IPS-15b (cell line): Measurements from ENCODE around the gene C14orf132.

Experiments
- H3K27me3 ChIP-seq: one replicate; pipeline ENCODE4 v1.6.1; 2013; ENCODE audit warnings: low read length; ENCODE audit not compliant: control insufficient read depth, insufficient read depth
- H3K36me3 ChIP-seq: one replicate; pipeline ENCODE4 v1.6.1; 2013; ENCODE audit warnings: low read length; ENCODE audit not compliant: control insufficient read depth, insufficient read depth
- H3K4me1 ChIP-seq: one replicate; pipeline ENCODE4 v1.6.1; 2013; ENCODE audit warnings: mild to moderate bottlenecking, low read length; ENCODE audit not compliant: control insufficient read depth, insufficient read depth
- H3K4me3 ChIP-seq: one replicate; pipeline ENCODE4 v1.5.1; 2013; ENCODE audit warnings: low read depth, low read length
- H3K9ac ChIP-seq: one replicate; pipeline ENCODE4 v1.6.1; 2013; ENCODE audit warnings: low read depth, mild to moderate bottlenecking, low read length
- H3K9me3 ChIP-seq: one replicate; pipeline ENCODE4 v1.6.1; 2013; ENCODE audit warnings: mild to moderate bottlenecking, low read length; ENCODE audit not compliant: control insufficient read depth, insufficient read depth

Gene C14orf132

DNA sequence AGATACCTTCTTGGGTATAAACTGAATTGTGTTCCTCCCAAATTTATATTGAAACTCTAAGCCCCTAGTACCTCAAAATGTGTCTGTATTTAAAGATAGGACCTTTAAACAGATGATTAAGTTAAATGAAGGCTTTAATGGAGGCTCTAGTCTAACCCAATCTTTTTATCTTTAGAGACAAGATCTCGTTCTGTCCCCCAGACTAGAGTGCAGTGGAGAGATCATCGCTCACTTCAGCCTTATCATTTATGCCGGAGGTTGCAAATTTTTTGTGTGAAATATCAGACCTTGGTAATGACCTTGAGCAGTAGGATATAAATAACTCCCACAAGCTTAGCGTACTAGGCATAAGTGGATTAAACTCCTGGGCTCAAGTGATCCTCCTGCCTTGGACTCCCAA is 81.8 kb downstream of the C14orf132 start:
- Histone ChIP-seq H3K4me1 (no peaks in the 10 kb centered on the region), H3K9ac (no peak overlapping the region)

DNA sequence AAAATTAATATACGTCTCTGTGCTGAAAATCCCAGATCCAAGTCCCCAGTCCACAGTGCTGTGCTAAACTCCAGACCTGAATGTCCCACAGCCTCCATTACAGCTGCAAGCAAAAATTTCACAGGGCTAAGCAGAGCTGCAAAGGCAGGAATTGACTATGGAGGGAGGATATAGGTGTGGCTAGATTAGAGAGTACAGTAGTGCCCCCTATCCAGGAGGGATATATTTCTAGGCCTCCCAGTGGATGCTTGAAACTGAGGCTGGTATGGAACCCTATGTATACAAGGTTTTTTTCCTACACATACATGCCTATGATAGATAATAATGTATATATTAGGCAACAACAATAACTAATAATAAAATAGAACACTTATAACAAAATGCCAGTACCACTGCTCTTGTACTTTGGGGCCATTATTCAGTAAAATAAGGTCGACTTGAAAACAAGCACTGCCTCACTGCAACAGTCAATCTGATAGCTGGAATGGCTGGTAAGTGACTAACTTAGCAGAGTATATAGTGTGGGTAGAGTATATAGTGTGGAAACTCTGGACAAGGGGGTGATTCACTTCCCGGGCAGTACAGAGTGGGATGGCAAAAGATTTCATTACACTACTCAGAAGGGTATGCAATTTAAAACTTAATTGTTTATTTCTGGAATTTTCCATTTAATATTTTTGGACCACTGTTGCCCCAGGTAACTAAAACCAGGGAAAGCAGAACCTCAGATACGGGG is 82.7 kb downstream of the C14orf132 start:
- H3K9ac ChIP-seq, result no peak overlapping the region
- H3K4me1 ChIP-seq, result no peaks in the 10 kb centered on the region

More for the DNA sequence above, 81.8 kb downstream of the C14orf132 start:
- Histone ChIP-seq H3K36me3 (no peaks in the 10 kb centered on the region), H3K9me3 (no peaks in the 10 kb centered on the region), H3K4me3 (no peak overlapping the region), H3K27me3 (no peaks in the 10 kb centered on the region)

DNA sequence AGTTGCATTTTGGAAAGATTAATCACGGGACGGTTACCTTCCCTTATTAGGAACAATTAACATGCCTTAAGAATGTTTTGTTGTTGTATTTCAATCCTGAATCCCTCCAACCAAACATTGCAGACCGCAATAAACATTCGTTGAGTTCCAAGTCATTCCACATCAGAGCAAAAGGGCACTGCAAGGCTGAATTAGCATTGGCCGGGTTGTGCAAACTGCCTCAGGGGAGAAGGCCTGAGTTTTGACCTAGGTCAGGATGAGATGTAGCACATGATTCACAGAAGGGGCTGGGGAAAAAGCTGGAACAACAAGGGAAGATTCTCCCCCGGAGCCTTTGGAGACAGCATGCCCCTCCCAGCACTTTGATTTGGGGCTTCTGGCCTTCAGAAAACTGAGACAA is 83.3 kb downstream of the C14orf132 start:
- Histone ChIP-seq H3K9me3 (no peaks in the 10 kb centered on the region), H3K4me1 (no peaks in the 10 kb centered on the region), H3K9ac (no peak overlapping the region), H3K27me3 (no peaks in the 10 kb centered on the region), H3K4me3 (no peak overlapping the region), H3K36me3 (no peaks in the 10 kb centered on the region)

More for the DNA sequence above, 82.7 kb downstream of the C14orf132 start:
- Histone ChIP-seq H3K36me3 (no peaks in the 10 kb centered on the region), H3K9me3 (no peaks in the 10 kb centered on the region), H3K27me3 (no peaks in the 10 kb centered on the region), H3K4me3 (no peak overlapping the region)

DNA sequence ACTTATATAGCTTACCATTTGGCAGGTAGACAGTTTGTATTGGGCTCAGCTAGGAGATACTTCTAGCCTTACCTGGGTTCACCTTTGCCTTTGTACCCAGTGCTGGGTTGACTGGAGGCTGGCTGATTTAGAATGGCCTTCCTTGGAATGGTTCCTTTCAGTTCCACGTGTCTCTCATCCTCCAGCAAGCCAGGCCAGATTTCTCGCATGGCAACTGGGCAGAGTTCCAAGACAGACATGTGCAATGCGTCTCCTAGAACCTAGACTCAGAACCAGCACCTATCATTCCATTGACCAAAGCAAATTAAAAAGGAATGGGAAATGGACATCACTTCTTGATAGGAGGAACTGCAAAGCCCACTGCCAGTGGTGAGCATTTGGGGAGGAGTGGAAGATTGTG is 86.4 kb downstream of the C14orf132 start:
- Histone ChIP-seq H3K9ac (no peak overlapping the region), H3K9me3 (no peaks in the 10 kb centered on the region), H3K36me3 (no peaks in the 10 kb centered on the region), H3K4me1 (no peaks in the 10 kb centered on the region), H3K27me3 (peaks cover 19% of the 10 kb centered on the region), H3K4me3 (no peak overlapping the region)

DNA sequence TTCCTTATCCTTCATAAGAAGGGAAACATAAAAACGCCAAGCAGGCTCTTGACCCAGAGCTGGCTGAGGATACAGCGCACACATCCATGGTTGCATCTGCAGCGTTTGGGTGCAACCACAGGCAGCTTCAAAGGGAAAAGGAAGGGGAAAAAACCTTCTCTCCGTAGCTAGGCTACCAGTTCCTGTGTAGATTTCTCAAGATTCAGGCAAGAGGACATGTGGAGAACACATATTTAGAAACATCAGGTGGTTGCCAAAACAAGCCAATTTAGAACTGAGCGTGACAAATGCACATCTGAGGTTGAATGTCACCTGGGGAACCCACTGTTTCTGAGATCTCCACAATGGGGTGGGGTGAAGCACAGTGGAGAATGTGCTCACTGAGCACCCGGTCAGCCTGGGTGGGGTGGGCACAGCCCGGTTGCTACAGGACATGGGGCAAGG is 87.2 kb downstream of the C14orf132 start:
- Histone ChIP-seq H3K9me3 (no peaks in the 10 kb centered on the region), H3K4me3 (no peak overlapping the region), H3K36me3 (no peaks in the 10 kb centered on the region), H3K9ac (no peak overlapping the region), H3K27me3 (peaks cover 19% of the 10 kb centered on the region), H3K4me1 (no peaks in the 10 kb centered on the region)

DNA sequence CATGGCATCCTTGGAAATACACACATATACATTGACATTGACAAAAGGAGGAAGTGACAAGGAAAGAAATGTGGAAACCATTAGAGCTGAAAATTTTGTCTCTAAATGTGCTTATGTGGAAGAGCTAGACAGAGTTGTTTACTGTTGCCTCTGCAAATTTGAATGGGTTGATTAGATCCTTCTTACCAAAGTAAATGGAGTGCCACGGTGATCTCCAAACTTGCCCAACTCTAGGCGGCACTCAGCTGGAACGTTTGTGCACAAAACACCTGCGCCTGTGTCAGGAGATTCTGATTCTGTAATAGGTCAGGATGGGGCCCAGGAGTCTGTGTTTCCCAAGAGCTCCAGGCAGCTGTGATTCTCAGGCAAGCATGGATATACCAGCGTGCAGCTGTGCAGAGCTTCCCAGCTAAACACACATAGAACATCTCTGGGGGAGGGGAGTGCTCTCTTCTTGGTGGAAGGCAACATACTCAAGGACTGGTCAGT is 87.7 kb downstream of the C14orf132 start:
- H3K9me3 ChIP-seq, result no peaks in the 10 kb centered on the region
- peaks cover 22% of the 10 kb centered on the region for H3K27me3 ChIP-seq
- H3K36me3 ChIP-seq, result no peaks in the 10 kb centered on the region
- H3K9ac ChIP-seq, result no peak overlapping the region
- H3K4me1 ChIP-seq, result no peaks in the 10 kb centered on the region
- H3K4me3 ChIP-seq, result no peak overlapping the region

DNA sequence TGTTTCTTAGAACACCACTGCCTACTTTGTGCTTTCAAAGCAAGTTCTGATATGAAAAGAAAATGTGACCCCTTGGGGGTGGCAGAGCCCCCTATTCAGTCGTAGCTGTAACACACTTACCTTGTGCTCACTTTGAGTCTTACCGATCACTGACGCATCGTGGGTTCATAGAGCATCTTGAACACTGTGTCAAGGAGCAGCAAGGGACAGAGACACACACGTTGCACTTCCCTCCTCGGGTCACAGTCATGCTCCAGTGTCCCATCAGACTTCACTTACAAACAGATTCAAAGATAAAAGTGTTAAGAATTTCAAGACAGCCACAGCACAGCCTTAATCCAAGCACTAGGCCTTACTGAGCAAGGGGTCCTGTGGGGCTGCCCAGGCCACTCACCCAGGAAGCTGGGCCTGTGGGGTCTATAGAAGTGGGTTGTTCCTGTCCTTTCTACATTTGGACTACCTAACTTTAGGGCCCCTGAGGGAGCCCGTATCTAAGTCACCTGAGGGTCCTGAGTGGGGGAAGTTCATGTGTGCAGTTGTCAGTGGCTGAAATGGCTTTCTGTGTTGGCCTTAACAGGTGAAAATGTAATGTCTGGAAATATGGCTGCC is 90.1 kb downstream of the C14orf132 start:
- H3K4me3 ChIP-seq, result no peak overlapping the region
- H3K4me1 ChIP-seq, result no peaks in the 10 kb centered on the region
- H3K9me3 ChIP-seq, result no peaks in the 10 kb centered on the region
- H3K9ac ChIP-seq, result no peak overlapping the region
- peaks cover 29% of the 10 kb centered on the region for H3K27me3 ChIP-seq
- no peaks in the 10 kb centered on the region for H3K36me3 ChIP-seq

DNA sequence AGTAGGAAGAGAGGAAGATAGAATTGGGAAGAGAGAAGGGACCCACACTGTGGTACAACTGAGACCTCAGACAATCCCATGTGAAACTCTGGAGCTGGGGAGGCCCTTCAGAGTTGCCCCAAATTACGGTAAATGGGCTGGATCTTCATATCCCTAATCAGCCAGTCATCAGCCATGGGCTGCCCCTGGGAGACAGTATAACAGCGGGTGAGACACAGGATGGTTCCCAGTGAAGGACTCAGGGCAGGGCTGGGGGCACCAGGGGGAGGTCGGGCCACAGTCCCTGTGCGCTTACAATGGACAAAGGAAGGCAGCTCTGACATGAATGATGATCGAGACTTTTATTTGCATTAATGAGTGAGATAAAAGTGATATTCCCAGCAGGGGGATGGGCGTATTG is 91.2 kb downstream of the C14orf132 start:
- H3K9me3 ChIP-seq, result no peaks in the 10 kb centered on the region
- H3K4me3 ChIP-seq, result no peak overlapping the region
- peaks cover 29% of the 10 kb centered on the region for H3K27me3 ChIP-seq
- H3K4me1 ChIP-seq, result no peaks in the 10 kb centered on the region
- H3K9ac ChIP-seq, result no peak overlapping the region
- H3K36me3 ChIP-seq, result no peaks in the 10 kb centered on the region

DNA sequence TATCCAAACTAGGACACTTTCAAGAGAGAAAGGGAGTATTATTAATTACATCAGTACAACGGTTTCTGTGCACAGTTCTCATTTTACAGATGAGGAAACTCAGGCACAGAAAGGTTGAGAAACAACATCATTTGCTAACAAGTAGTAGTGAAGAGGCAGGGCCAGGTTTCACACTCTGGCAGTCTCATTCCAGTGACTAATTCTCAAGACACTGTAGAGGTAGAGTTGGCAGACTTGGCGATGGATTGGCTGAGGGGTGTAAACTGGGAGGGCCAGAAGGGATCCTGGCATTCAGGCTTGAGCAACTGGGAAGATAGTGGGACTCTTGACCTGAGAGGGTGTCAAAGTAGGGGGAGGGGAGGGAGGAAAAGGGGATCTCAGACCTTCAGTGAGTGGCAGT is 91.7 kb downstream of the C14orf132 start:
- Histone ChIP-seq H3K27me3 (peaks cover 29% of the 10 kb centered on the region), H3K4me3 (no peak overlapping the region), H3K4me1 (no peaks in the 10 kb centered on the region), H3K9ac (no peak overlapping the region), H3K9me3 (no peaks in the 10 kb centered on the region), H3K36me3 (no peaks in the 10 kb centered on the region)

DNA sequence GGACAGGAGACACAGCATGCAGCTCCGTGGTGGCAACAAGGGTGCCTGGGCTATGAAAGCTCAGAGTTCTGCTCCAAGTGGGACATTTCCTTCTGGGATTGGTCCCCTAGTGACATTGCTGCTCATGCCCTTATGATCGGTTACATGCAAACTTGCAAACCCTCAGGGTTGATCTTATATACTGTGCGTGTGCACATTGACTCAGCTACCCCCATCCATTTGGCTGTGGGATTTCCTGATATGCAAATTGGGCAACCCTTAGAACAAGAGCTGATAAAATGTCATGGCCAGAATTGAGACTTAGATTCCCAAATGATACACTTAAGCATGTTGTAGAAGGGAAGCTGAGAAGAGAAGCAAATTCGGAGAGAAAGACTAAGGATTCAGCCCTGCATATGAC is 92.7 kb downstream of the C14orf132 start:
- H3K9ac ChIP-seq, result no peak overlapping the region
- H3K9me3 ChIP-seq, result no peaks in the 10 kb centered on the region
- peaks cover 29% of the 10 kb centered on the region for H3K27me3 ChIP-seq
- H3K4me3 ChIP-seq, result no peak overlapping the region
- H3K36me3 ChIP-seq, result no peaks in the 10 kb centered on the region
- H3K4me1 ChIP-seq, result no peaks in the 10 kb centered on the region

DNA sequence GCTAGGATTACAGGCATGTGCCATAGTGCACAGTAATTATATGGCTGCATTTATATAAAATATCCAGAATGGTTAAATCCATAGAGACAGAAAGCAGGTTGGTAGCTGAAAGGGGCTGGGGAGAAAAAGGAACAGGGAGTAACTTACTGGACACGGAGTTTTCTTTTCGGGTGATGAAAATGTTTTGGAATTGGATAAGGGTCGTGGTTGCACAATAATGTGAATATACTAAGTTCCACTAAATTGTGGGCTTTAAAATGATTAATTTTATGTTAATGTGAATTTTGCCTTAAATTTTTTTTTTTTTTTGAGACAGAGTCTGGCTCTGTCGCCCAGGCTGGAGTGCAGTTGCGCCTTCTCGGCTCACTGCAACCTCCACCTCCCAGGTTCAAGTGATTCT is 95.3 kb downstream of the C14orf132 start:
- Histone ChIP-seq H3K4me1 (no peaks in the 10 kb centered on the region), H3K36me3 (no peaks in the 10 kb centered on the region), H3K4me3 (no peak overlapping the region), H3K9me3 (no peaks in the 10 kb centered on the region), H3K27me3 (peaks cover 13% of the 10 kb centered on the region), H3K9ac (no peak overlapping the region)

DNA sequence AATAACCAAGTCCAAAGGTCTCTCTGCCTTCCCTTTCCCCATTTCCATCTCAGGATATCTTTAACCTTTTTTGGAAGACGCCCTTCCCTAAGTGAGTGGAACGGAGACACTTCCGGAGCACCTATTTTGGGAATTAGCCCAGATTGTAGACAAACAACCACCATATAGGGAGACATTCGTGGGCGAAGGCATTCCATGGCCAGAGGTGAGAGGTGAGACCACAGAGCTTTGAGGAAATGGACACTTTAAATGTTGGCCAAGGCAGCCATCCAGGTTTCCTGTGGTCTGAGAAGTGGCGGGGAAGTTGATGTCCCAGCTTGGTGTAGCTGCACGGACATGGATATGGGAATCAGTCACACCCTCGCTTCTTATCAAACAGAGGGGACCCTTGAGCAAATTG is 96.1 kb downstream of the C14orf132 start:
- Histone ChIP-seq H3K9me3 (no peaks in the 10 kb centered on the region), H3K36me3 (no peaks in the 10 kb centered on the region), H3K4me1 (no peaks in the 10 kb centered on the region), H3K27me3 (peaks cover 10% of the 10 kb centered on the region), H3K4me3 (no peak overlapping the region), H3K9ac (no peak overlapping the region)
